Activated naive CD8-positive, alpha-beta T cell treated with anti-CD3 and anti-CD28 coated beads, Interleukin-2, amount 10 ng/mL, durations not matched to agents 7 days and 5 days (primary cell): ENCODE data around the gene CHD5. TPM values are rescaled to one million over a fixed set of nuclear protein-coding genes. Genes with fewer than 3 reads are reported as not detected.

Experiments used
- ATAC-seq: fragments of 150-1000 bp; cut with Tn5 transposase; one replicate; pipeline ENCODE4 v1.10.0; 2021; ENCODE audit warnings: low read depth, moderate library complexity
- POLR2A ChIA-PET: fragments of 350-600 bp; sonication (Branson Sonifier 250); formaldehyde crosslinking; loops from one replicate; lab custom pipeline; 2021; ENCODE audit warnings: antibody characterized with exemption; lab: Charles Lee
- DNase-seq: peaks from one replicate; pipeline ENCODE4 v3.0.0; 2021
- H3K27ac Mint-ChIP-seq: one replicate; pipeline ENCODE4 v1.8.0; 2022; ENCODE audit warnings: mild to moderate bottlenecking, mixed read lengths
- H3K27me3 Mint-ChIP-seq: one replicate; pipeline ENCODE4 v1.8.0; 2022; ENCODE audit warnings: mild to moderate bottlenecking, moderate library complexity, mixed read lengths
- H3K36me3 Mint-ChIP-seq: one replicate; pipeline ENCODE4 v1.8.0; 2021; ENCODE audit warnings: mild to moderate bottlenecking, mixed read lengths
- H3K4me1 Mint-ChIP-seq: one replicate; pipeline ENCODE4 v1.8.0; 2021; ENCODE audit warnings: mixed read lengths
- H3K4me3 Mint-ChIP-seq: one replicate; pipeline ENCODE4 v1.8.0; 2022; ENCODE audit warnings: mild to moderate bottlenecking, moderate library complexity, mixed read lengths
- H3K9me3 Mint-ChIP-seq: one replicate; pipeline ENCODE4 v1.8.0; 2021; ENCODE audit warnings: mixed read lengths
- total RNA-seq, 2 experiments: library from RNA; stranded (reverse); gene quantifications; one replicate each; pipeline ENCODE4 v1.2.3, GENCODE V29; 2021

The CHD5 gene
- total RNA-seq, 2 experiments from 2014 or later: 0.23 to 0.61 TPM

DNA sequence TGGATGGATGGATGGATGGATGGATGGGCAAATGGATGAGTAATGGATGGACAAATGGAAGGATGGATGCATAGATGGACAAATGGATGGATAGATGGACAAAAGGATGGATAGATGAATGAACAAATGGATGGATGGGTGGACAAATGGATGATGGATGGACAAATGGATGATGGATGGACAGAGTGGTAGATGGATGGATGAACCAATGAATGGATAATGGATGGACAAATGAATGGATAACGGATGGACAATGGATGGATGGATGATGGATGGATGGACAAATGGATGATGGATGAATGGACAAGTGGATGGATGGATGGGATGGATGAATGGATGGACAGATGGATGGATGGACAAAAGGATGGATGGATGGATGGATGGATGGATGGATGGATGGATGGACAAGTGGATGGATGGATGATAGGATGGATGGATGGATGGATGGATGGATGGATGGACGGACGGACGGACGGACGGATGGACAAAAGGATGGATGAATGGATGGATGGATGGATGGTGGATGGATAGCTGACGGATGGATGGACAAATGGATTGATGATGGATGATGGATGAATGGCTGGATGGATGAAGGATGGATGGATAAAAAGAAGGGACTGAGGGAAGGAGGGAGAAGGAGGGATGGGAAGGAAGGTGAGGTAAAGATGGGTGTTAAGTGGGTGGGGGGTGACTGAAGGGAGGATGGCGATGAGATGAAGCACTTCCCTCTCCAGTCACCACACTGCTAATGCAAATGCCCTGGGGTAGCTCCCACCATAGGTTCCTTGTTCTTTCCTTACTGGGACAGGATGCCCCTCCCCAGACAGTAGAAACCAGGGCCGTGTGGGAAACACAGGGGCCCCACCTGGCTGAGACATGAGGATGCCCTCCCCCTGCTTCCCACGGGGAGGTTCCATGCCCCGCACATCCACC, 29.8 kb downstream of the CHD5 start:
- Mint-ChIP-seq H3K27ac (no peak overlapping the region), H3K4me1 (peaks cover 5% of the 10 kb centered on the region), H3K9me3 (no peaks in the 10 kb centered on the region), H3K4me3 (no peak overlapping the region), H3K36me3 (no peaks in the 10 kb centered on the region), H3K27me3 (peaks cover 13% of the 10 kb centered on the region)
- no peak for ATAC-seq
- DNase-seq: no peak
- POLR2A ChIA-PET: no interaction called here

DNA sequence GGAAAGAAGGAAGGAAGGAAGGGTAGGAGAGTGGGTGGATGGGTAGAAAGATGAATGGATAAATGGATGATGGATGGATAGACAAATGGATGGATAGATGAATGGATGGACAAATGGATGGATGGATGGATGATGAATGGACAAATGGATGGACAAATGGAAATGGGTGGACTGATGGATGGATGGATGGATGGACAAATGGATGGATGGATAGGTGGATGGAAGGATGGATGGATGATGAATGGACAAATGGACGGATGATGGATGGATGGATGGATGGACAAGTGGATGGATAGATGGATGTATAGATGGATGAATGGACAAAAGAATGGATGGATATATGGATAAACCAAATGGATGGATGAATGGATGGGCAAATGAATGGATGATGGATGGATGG, 30.5 kb downstream of the CHD5 start:
- Mint-ChIP-seq H3K4me3 (no peak overlapping the region), H3K27ac (no peak overlapping the region), H3K27me3 (peaks cover 13% of the 10 kb centered on the region), H3K4me1 (peaks cover 3% of the 10 kb centered on the region), H3K36me3 (no peaks in the 10 kb centered on the region), H3K9me3 (no peaks in the 10 kb centered on the region)
- POLR2A ChIA-PET: no interaction called here
- ATAC-seq: no peak
- DNase-seq: no peak

DNA sequence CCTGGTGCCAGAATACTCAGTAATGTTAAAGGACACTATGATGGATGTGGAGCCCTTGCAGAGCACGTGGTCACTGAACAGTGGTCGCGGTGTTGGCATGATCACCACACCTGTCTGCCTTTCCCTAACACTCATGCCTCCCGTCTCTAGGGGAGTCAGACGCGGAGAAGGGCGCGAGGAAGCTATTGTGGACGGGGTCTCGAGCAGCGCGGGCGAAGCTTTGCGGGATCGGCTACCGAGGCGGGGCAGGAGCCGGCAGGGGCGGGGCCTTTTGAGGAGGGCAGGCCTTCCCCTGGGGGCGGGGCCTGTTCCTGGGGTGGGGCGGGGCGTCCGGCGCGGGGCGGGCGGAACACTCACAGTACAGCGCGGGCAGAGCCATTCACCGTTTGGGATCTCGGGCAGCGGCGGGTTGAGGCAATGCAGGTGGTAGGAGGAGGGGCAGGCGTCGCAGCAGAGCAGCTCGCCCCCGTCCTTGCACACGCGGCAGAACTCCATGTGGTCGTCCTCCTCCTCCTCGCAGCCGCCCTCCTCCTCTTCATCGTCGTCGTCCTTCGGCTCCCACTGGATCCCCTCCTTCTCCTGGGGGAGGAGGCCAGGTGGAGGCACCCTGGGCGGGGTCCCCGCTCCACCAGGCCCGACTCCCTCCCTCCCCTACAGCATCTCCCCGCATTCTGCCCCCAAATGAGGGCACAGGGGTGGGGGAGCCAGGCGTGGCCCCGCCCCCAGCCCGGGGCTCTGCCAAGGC, 31.5 kb downstream of the CHD5 start:
- POLR2A ChIA-PET: no interaction called here
- no peak overlapping the region for H3K27ac Mint-ChIP-seq

DNA sequence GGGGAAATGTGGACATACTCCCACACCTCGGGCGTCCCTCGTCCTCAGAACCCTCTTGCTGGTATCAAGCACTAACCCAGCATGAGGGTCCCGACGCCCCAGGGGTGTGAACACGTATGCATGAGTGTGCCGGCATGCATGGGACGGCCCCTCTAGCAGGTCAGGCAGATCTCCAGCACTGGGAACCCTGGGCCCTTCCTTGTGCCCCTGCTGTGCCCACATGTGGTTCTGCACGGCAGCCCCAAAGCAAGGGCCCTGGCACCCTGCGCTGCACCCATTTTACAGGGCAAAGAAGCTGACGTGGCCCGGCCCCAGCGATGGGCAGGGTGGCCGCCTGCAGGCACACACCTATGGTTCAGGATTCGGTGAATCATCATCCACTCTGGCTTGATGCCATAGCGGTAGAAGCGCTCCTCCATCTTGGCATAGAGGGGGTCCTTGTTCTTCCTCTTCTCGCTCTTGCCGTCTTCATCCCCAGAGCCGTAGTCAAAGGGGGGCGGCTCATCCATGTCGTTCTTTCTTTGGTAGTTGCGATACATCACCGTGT, 34.2 kb downstream of the CHD5 start:
- peaks cover 3% of the 10 kb centered on the region for H3K4me1 Mint-ChIP-seq
- no peaks in the 10 kb centered on the region for H3K9me3 Mint-ChIP-seq
- ATAC-seq (no peak), DNase-seq (no peak)
- no peak overlapping the region for H3K4me3 Mint-ChIP-seq
- peaks cover 8% of the 10 kb centered on the region for H3K27me3 Mint-ChIP-seq
- POLR2A ChIA-PET: no interaction called here
- H3K27ac Mint-ChIP-seq: no peak overlapping the region
- no peaks in the 10 kb centered on the region for H3K36me3 Mint-ChIP-seq

More for the DNA sequence above, 31.5 kb downstream of the CHD5 start:
- no peaks in the 10 kb centered on the region for H3K9me3 Mint-ChIP-seq
- peaks cover 3% of the 10 kb centered on the region for H3K4me1 Mint-ChIP-seq
- H3K4me3 Mint-ChIP-seq: peak overlapping the region; percentile 52
- H3K36me3 Mint-ChIP-seq: no peaks in the 10 kb centered on the region
- ATAC-seq: peak; percentile 83
- peaks cover 13% of the 10 kb centered on the region for H3K27me3 Mint-ChIP-seq
- DNase-seq: peak; percentile 77

DNA sequence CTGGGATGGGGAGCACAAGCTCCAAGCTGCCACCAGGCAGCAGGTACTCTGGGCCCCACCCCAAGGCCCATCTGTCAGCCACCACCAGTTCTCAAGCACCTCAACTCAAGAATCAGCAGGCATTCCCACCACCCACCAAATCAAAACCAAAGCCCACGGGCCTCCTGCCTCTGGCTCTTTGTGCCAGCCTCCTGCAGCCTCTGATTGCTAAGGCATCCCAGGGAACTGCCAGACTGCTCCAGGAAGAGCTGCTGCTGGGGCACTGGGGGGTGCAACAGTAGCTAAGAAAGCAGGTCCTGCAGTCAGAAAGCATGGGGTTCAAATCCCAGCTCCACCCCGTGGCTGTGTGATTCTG, 34.7 kb downstream of the CHD5 start:
- H3K9me3 Mint-ChIP-seq: no peaks in the 10 kb centered on the region
- H3K4me3 Mint-ChIP-seq: no peak overlapping the region
- POLR2A ChIA-PET: no interaction called here
- no peak for ATAC-seq
- DNase-seq: no peak
- peaks cover 3% of the 10 kb centered on the region for H3K4me1 Mint-ChIP-seq
- no peaks in the 10 kb centered on the region for H3K36me3 Mint-ChIP-seq
- peaks cover 8% of the 10 kb centered on the region for H3K27me3 Mint-ChIP-seq
- H3K27ac Mint-ChIP-seq: no peak overlapping the region

DNA sequence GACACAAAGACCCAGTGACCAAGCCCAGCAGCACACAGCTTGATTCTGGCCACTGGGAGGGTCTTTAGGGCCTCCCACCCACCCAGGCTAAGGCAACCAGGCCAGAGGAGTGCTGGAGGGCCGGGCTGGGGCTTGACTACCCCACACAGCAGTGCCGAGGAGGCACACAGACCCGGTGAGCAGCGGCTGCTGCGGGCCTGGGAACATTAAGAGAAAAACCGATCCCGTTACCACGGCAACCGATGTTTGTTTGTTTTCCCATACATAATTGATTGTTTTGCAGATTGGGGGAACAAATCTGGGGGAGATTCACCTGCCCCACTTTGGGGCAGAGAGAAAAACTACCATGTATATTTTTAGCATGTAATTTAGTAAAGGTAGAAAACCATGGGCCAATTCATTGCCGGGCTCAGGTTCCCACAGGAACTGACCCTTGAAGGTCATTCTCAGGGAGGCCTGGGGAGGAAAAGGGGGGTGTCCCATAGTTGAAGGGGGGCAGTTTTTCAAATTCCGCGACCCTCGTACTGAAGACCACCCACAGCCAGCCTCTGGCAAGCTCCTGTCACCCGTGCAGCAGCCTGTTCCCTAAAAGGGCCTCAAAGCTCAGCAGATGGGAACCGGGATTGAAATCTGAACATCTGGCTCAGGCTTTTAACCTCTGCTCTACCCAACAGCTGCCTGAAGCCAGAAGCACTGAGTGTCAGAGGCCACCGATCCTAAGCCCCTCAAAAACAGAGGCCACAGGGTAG, 35.3 kb downstream of the CHD5 start:
- peaks cover 3% of the 10 kb centered on the region for H3K4me1 Mint-ChIP-seq
- no peaks in the 10 kb centered on the region for H3K9me3 Mint-ChIP-seq
- POLR2A ChIA-PET: no interaction called here
- no peak overlapping the region for H3K27ac Mint-ChIP-seq
- DNase-seq (no peak), ATAC-seq (no peak)
- no peaks in the 10 kb centered on the region for H3K36me3 Mint-ChIP-seq
- H3K27me3 Mint-ChIP-seq: peaks cover 8% of the 10 kb centered on the region
- no peak overlapping the region for H3K4me3 Mint-ChIP-seq

DNA sequence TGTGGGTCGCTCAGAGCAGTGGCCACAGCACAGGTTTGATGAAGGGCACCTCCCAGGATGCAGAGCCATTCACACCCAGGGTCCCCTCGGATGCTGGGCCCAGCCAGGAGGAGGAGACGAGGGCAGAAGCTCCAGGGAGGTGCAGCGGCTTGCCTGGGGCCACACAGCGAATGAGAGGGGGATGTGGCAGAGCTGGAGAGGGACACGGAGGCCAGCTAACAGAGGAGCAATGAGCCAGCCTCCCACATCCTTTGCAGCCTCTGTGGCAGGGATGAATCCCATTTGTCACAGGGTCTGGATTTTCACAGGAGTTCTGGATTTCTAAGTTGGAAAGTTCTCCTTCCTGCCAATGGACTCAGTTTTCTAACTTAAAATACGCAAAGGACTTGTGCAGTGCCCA, 35.9 kb downstream of the CHD5 start:
- Mint-ChIP-seq H3K27ac (no peak overlapping the region), H3K9me3 (no peaks in the 10 kb centered on the region), H3K27me3 (peaks cover 8% of the 10 kb centered on the region), H3K4me1 (peaks cover 3% of the 10 kb centered on the region), H3K4me3 (no peak overlapping the region), H3K36me3 (no peaks in the 10 kb centered on the region)
- no peak for DNase-seq
- POLR2A ChIA-PET: no interaction called here
- ATAC-seq: no peak

DNA sequence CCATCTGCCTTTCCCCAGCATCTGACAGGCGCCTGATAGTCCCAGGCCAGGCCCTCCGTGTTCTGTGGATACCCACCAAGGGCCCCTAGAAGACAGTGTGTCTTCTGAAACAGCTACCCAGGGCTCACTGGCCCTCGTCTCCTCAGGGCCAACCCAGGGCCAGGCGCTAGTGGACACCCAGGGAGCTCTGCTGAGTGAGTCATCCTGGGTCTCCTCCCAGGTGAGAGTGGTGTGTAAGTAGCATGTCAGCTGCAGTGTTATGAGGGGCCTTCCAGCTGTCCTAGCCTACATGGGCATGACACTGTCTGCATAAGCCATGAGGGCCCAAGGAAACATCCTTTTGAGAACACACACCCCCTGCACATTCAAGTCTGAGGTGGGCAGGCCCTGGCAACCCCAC, 36.7 kb downstream of the CHD5 start:
- no peaks in the 10 kb centered on the region for H3K9me3 Mint-ChIP-seq
- DNase-seq (no peak), ATAC-seq (no peak)
- no peak overlapping the region for H3K4me3 Mint-ChIP-seq
- H3K4me1 Mint-ChIP-seq: peaks cover 1% of the 10 kb centered on the region
- POLR2A ChIA-PET: interaction anchor here (1.1 kb wide), 1 partner anchor 9 kb away, joined by 3 read pairs; no protein-coding TSS in a partner anchor
- H3K36me3 Mint-ChIP-seq: no peaks in the 10 kb centered on the region
- no peak overlapping the region for H3K27ac Mint-ChIP-seq
- peaks cover 6% of the 10 kb centered on the region for H3K27me3 Mint-ChIP-seq

DNA sequence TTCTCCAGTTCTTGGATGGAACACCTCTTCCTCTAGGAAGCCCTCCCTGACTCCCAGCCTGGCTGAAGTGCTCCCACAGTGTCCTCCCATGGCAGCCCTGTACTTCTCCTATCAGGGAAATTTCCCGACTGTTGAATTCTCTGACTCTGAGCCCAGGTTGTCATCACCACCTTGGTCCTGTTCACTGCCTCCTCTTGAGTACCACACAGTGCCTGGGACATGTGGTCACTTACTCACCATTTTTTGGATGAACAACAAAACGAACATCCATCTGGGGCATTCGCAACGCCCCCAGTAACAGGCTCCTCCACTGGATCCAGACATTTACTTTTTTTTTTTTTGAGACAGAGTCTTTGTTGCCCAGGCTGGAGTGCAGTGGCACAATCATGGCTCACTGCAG, 37.4 kb downstream of the CHD5 start:
- H3K4me1 Mint-ChIP-seq: peaks cover 3% of the 10 kb centered on the region
- H3K36me3 Mint-ChIP-seq: no peaks in the 10 kb centered on the region
- H3K27me3 Mint-ChIP-seq: no peaks in the 10 kb centered on the region
- H3K27ac Mint-ChIP-seq: no peak overlapping the region
- no peak for DNase-seq
- no peak overlapping the region for H3K4me3 Mint-ChIP-seq
- no peak for ATAC-seq
- POLR2A ChIA-PET: interaction anchor here (1.1 kb wide), 1 partner anchor 9 kb away, joined by 3 read pairs; no protein-coding TSS in a partner anchor
- no peaks in the 10 kb centered on the region for H3K9me3 Mint-ChIP-seq

DNA sequence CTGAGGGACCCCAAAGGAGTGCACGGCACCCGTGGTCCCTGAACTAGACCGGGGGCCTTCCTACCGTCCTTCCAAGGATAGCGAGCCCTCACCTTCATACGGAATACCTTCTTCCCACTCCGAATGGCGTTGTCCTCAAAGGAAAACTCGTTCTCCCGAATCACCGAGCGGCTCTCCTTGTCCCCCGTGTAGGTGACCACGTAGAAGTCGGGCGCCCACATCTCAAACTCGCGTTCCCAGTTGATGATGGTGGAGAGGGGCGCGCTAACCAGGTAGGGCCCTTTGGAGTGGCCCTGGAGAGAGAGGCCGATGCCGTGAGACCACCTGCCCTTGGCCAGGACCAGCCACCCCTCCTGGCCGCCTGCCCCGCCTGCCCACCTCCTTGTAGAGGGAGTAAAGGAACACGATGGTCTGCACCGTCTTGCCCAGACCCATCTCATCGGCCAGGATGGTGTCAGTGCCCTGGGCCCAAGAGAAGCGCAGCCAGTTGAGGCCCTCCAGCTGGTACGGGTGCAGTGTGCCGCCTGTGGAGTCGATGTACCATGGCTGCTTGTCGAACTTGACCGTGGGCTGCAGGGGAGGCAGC, 38.0 kb downstream of the CHD5 start:
- POLR2A ChIA-PET: no interaction called here
- no peaks in the 10 kb centered on the region for H3K36me3 Mint-ChIP-seq
- H3K4me1 Mint-ChIP-seq: peaks cover 3% of the 10 kb centered on the region
- ATAC-seq: no peak
- no peaks in the 10 kb centered on the region for H3K9me3 Mint-ChIP-seq
- H3K27ac Mint-ChIP-seq: no peak overlapping the region
- no peak for DNase-seq
- H3K4me3 Mint-ChIP-seq: no peak overlapping the region
- H3K27me3 Mint-ChIP-seq: no peaks in the 10 kb centered on the region

DNA sequence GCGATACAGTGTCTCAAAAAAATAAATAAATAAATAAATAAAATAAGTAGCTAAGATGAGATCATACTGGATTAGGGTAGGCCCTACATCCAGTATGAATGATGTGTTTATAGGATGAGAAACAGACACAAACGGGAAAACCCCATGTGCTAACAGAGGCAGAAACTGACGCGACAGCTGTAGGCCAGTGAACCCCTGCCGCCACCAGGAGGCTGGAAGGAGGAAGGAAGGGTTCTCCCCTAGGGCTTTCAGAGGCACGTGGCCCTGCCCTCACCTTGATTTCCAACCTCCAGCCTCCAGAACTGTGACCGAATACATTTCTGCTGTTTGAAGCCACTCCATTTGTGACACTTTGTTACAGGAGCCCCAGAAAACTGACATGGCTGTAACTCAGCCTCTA, 38.5 kb downstream of the CHD5 start:
- H3K36me3 Mint-ChIP-seq: no peaks in the 10 kb centered on the region
- H3K27ac Mint-ChIP-seq: no peak overlapping the region
- peaks cover 3% of the 10 kb centered on the region for H3K4me1 Mint-ChIP-seq
- no peaks in the 10 kb centered on the region for H3K9me3 Mint-ChIP-seq
- no peaks in the 10 kb centered on the region for H3K27me3 Mint-ChIP-seq
- H3K4me3 Mint-ChIP-seq: no peak overlapping the region
- POLR2A ChIA-PET: no interaction called here
- peak; percentile 62 for ATAC-seq
- no peak for DNase-seq

DNA sequence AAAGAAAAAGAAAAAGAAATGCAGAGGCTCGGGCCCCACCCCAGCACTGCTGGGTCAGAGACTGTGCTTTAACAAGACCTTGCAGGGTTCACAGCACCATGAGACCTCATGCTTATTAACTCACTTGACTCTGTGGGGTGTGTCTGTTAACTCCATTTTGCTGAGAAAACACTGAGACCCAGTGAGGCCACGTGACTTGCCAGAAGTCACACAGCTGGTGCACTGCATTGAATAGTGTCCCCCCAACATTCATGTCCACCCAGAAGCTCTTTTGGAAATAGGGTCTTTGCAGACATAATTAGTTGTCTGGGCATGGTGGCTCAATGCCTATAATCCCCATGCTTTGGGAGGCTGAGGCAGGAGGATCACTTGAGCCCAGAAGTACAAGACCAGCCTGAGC, 39.7 kb downstream of the CHD5 start:
- POLR2A ChIA-PET: no interaction called here
- Mint-ChIP-seq H3K4me3 (no peak overlapping the region), H3K4me1 (peaks cover 3% of the 10 kb centered on the region), H3K27ac (no peak overlapping the region), H3K27me3 (no peaks in the 10 kb centered on the region), H3K36me3 (no peaks in the 10 kb centered on the region), H3K9me3 (no peaks in the 10 kb centered on the region)
- DNase-seq (no peak), ATAC-seq (no peak)

DNA sequence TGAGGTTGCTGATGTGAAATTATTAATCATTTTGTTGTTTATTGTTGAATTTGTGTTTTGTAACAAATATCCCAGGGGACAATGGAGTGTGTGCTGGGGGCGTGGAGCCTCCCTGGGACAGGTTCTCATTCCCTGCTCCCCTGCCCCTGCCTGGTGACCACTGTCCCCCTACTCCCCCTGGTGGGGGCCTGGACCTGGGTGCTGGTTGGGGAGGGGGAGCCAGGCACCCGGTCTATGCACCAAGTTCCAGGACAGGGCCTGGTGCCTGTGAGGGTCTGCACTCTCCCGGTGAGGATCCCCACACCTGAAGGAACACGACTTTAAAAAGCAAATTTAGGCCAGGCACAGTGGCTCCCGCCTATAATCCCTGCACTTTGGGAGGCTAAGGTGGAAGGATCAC, 42.4 kb downstream of the CHD5 start:
- Mint-ChIP-seq H3K4me3 (no peak overlapping the region), H3K9me3 (no peaks in the 10 kb centered on the region), H3K27me3 (no peaks in the 10 kb centered on the region), H3K27ac (no peak overlapping the region), H3K36me3 (no peaks in the 10 kb centered on the region), H3K4me1 (peaks cover 3% of the 10 kb centered on the region)
- POLR2A ChIA-PET: no interaction called here
- DNase-seq (peak; percentile 20), ATAC-seq (no peak)
